Activated CD8-positive, alpha-beta memory T cell treated with anti-CD3 and anti-CD28 coated beads, Interleukin-2, amount 50 U/mL, for 4 hours (primary cell): ENCODE data around the gene ZCCHC17.

ENCODE experiments used
- DNase-seq: peaks from one replicate; pipeline ENCODE4 v3.0.0-alpha.2; 2020

The ZCCHC17 gene

GRCh38 chr1:31396633-31397351, 100.0 kb downstream of the ZCCHC17 start:
- no peak for DNase-seq

GRCh38 chr1:31397360-31398095, 100.7 kb downstream of the ZCCHC17 start:
- DNase-seq: no peak

GRCh38 chr1:31398246-31398645, 101.4 kb downstream of the ZCCHC17 start:
- no peak for DNase-seq

- DNase-seq: no peak
Measured at GRCh38 chr1:31399976-31400375, 103.1 kb downstream of the ZCCHC17 start.

GRCh38 chr1:31400393-31400792, 103.6 kb downstream of the ZCCHC17 start:
- no peak for DNase-seq

GRCh38 chr1:31401241-31401640, 104.4 kb downstream of the ZCCHC17 start:
- DNase-seq: no peak

- DNase-seq: no peak
Measured at GRCh38 chr1:31405578-31406245, 108.9 kb downstream of the ZCCHC17 start.

- DNase-seq: no peak
Measured at GRCh38 chr1:31407029-31407626, 110.3 kb downstream of the ZCCHC17 start.

GRCh38 chr1:31408788-31409318, 112.0 kb downstream of the ZCCHC17 start:
- DNase-seq: no peak

GRCh38 chr1:31409946-31410858, 113.4 kb downstream of the ZCCHC17 start:
- no peak for DNase-seq

GRCh38 chr1:31410871-31411270, 114.0 kb downstream of the ZCCHC17 start:
- no peak for DNase-seq

GRCh38 chr1:31412205-31412604, 115.4 kb downstream of the ZCCHC17 start:
- no peak for DNase-seq

GRCh38 chr1:31412732-31413404, 116.0 kb downstream of the ZCCHC17 start, which contains the start of gene SERINC2:
SERINC2 (plus strand) TSS chr1:31413213; CDS start chr1:31413266, 53 bp downstream.
- peak; percentile 22 for DNase-seq

- no peak for DNase-seq
Measured at GRCh38 chr1:31413405-31414001, 116.7 kb downstream of the ZCCHC17 start.
